Hepatocyte (in vitro differentiated cells): ENCODE measurements around the gene NPTXR. TPM values are rescaled to one million over a fixed set of nuclear protein-coding genes. Genes with fewer than 3 reads are reported as not detected.

ENCODE experiments used
- DNase-seq: peaks from one replicate; pipeline ENCODE4 v3.0.0-alpha.2; 2016; ENCODE audit warnings: low spot score
- H2AFZ ChIP-seq: fragments of 200-600 bp; sonication (generic); 2 replicates; pipeline ENCODE4 v1.6.0; 2016; ENCODE audit warnings: antibody characterized with exemption, mild to moderate bottlenecking
- H3K27ac ChIP-seq: fragments of 200-600 bp; sonication (generic); 2 replicates; pipeline ENCODE4 v1.5.1; 2016; ENCODE audit warnings: mild to moderate bottlenecking
- H3K27me3 ChIP-seq: fragments of 200-600 bp; sonication (generic); 2 replicates; pipeline ENCODE4 v1.6.1; 2016
- H3K36me3 ChIP-seq: fragments of 200-600 bp; sonication (generic); replicated peaks from 2 replicates; pipeline ENCODE4 v1.5.1; 2016; ENCODE audit warnings: low read depth; ENCODE audit not compliant: insufficient read depth
- H3K4me1 ChIP-seq: fragments of 200-600 bp; sonication (generic); 2 replicates; pipeline ENCODE4 v1.5.1; 2016; ENCODE audit warnings: mild to moderate bottlenecking, moderate library complexity; ENCODE audit not compliant: insufficient read depth
- H3K4me2 ChIP-seq: fragments of 200-600 bp; sonication (generic); 2 replicates; pipeline ENCODE4 v1.6.0; 2016
- H3K4me3 ChIP-seq: fragments of 200-600 bp; sonication (generic); 2 replicates; pipeline ENCODE4 v1.5.1; 2016; ENCODE audit warnings: mild to moderate bottlenecking
- H3K79me2 ChIP-seq: fragments of 200-600 bp; sonication (generic); 2 replicates; pipeline ENCODE4 v1.6.0; 2017; ENCODE audit warnings: mild to moderate bottlenecking
- H3K9me2 ChIP-seq: fragments of 200-600 bp; sonication (generic); replicated peaks from 2 replicates; pipeline ENCODE4 v1.6.0; 2017; ENCODE audit warnings: mild to moderate bottlenecking; ENCODE audit not compliant: insufficient read depth
- H3K9me3 ChIP-seq: fragments of 200-600 bp; sonication (generic); 2 replicates; pipeline ENCODE4 v1.5.1; 2016; ENCODE audit warnings: low read depth, mild to moderate bottlenecking
- H4K20me1 ChIP-seq: fragments of 200-600 bp; sonication (generic); 2 replicates; pipeline ENCODE4 v1.6.0; 2016; ENCODE audit warnings: mild to moderate bottlenecking; ENCODE audit not compliant: insufficient read depth, poor library complexity, severe bottlenecking
- CTCF ChIP-seq: fragments of 200-600 bp; sonication (generic); IDR thresholded peaks from 2 replicates; pipeline ENCODE4 v1.5.1; 2016; ENCODE audit warnings: antibody characterized with exemption, mild to moderate bottlenecking; ENCODE audit not compliant: poor library complexity
- EZH2 ChIP-seq: fragments of 200-600 bp; sonication (generic); IDR thresholded peaks from 2 replicates; pipeline ENCODE4 v1.6.1; 2016; ENCODE audit warnings: antibody characterized with exemption, mild to moderate bottlenecking, borderline replicate concordance
- EZH2phosphoT487 ChIP-seq: fragments of 200-600 bp; sonication (generic); IDR thresholded peaks from one replicate; pipeline ENCODE4 v1.6.1; 2018; ENCODE audit warnings: antibody characterized with exemption, mild to moderate bottlenecking, low read depth, moderate library complexity; ENCODE audit not compliant: unreplicated experiment, severe bottlenecking
- WGBS: methylation state at CpG from one replicate; pipeline ENCODE4 v1.1.6; 2016; ENCODE audit warnings: low lambda C conversion rate; ENCODE audit errors: missing lambda C conversion rate; 5-methylcytosine and 5-hydroxymethylcytosine counted together
- polyA plus RNA-seq: library from polyadenylated mRNA; unstranded; fragments of >200 nt; fragmentation: Nextera tagmentation; extraction: Ambion mirVana; gene quantifications from 2 replicates; pipeline ENCODE4 v1.2.1, GENCODE V29; 2016
- total RNA-seq: library from RNA; depleted of rRNA; stranded (reverse); fragments of >200 nt; gene quantifications from 2 replicates; pipeline ENCODE4 v1.2.3, GENCODE V29; 2014

The NPTXR gene
- total and polyA plus RNA-seq, 2 experiments from 2014 or later, result 3.3 to 3.8 TPM

- Histone ChIP-seq H3K9me3 (no peaks in the 10 kb centered on the region), H3K9me2 (no peaks in the 10 kb centered on the region), H3K4me2 (no peak overlapping the region), H3K27ac (no peak overlapping the region), H4K20me1 (peaks cover 37% of the 10 kb centered on the region), H3K4me3 (no peak overlapping the region), H3K36me3 (no peaks in the 10 kb centered on the region), H3K4me1 (peaks cover 3% of the 10 kb centered on the region), H3K79me2 (peaks cover 4% of the 10 kb centered on the region), H2AFZ (no peak overlapping the region), H3K27me3 (no peaks in the 10 kb centered on the region)
- TF ChIP-seq EZH2 (no peak), CTCF (no peak), EZH2phosphoT487 (no peak)
- WGBS, result 67% methylated on average over 12 of the region's 12 CpGs
- DNase-seq, result no peak
These were observed 18.1 kb upstream of the NPTXR start for GRCh38 chr22:38861927-38862326.

GRCh38 chr22:38861170-38861876 lies 17.5 kb upstream of the NPTXR start:
- peaks cover 36% of the 10 kb centered on the region for H4K20me1 ChIP-seq
- 53% methylated on average over 13 of the region's 13 CpGs for WGBS
- no peaks in the 10 kb centered on the region for H3K4me1 ChIP-seq
- H3K4me3 ChIP-seq, result no peak overlapping the region
- no peak for TF ChIP-seq EZH2
- TF ChIP-seq CTCF, result no peak
- TF ChIP-seq EZH2phosphoT487, result no peak
- no peak for DNase-seq
- no peaks in the 10 kb centered on the region for H3K9me2 ChIP-seq
- no peak overlapping the region for H3K27ac ChIP-seq
- no peaks in the 10 kb centered on the region for H3K9me3 ChIP-seq
- H3K36me3 ChIP-seq, result no peaks in the 10 kb centered on the region
- no peaks in the 10 kb centered on the region for H3K27me3 ChIP-seq
- no peak overlapping the region for H2AFZ ChIP-seq
- peaks cover 4% of the 10 kb centered on the region for H3K79me2 ChIP-seq
- H3K4me2 ChIP-seq, result no peak overlapping the region

GRCh38 chr22:38860283-38861169 lies 16.7 kb upstream of the NPTXR start:
- TF ChIP-seq EZH2 (no peak), EZH2phosphoT487 (no peak)
- Histone ChIP-seq H3K4me2 (no peak overlapping the region), H2AFZ (no peak overlapping the region), H4K20me1 (peaks cover 28% of the 10 kb centered on the region), H3K9me3 (no peaks in the 10 kb centered on the region), H3K9me2 (no peaks in the 10 kb centered on the region), H3K4me1 (no peaks in the 10 kb centered on the region), H3K79me2 (no peaks in the 10 kb centered on the region), H3K27me3 (no peaks in the 10 kb centered on the region), H3K36me3 (no peaks in the 10 kb centered on the region), H3K4me3 (no peak overlapping the region), H3K27ac (no peak overlapping the region)
- WGBS, result 71% methylated on average over 23 of the region's 23 CpGs
- no peak for DNase-seq
